Erythroblast (primary cell): Measurements from ENCODE around the gene AFAP1.

Experiments
- GATA1 ChIP-seq: IDR thresholded peaks from 2 replicates; pipeline ENCODE4 v1.6.1; 2011; ENCODE audit warnings: low read depth, mild to moderate bottlenecking, control low read depth, low read length, moderate library complexity
- POLR2A ChIP-seq: IDR thresholded peaks from 2 replicates; pipeline ENCODE4 v1.6.1; 2011; ENCODE audit warnings: mild to moderate bottlenecking, low read length

DNA sequence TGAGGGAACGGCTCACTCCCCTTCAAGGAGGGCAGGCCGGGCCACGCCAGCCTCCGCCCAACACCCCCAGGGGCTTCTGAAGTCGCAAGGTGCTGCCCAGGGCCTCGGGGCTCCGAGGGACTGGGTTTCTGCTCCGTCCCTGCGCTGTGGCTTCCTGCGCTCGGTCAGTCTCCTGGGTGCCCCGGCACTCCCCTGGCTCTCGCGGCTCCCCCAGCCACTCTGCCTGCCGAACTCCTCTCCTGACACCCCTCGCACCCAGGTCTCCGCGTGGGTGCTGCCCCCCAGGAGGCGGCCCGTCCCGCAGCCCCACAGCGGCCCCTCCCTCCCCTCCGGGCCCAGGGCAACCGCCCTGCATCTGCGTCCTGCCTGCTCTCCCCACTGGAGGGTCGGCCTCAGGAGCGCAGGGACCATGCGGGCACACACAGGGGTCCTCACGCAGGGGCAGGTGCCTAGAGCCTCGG, 151.9 kb downstream of the AFAP1 start:
- TF ChIP-seq POLR2A: no peak
- no peak for TF ChIP-seq GATA1
